Neuron (in vitro differentiated cells): ENCODE measurements around the gene TBC1D22B.

ENCODE experiments used
- H2AFZ ChIP-seq: one replicate; pipeline ENCODE4 v1.6.1; 2013; ENCODE audit warnings: low read depth, mild to moderate bottlenecking, inconsistent platforms, low read length, moderate library complexity
- H3K27me3 ChIP-seq: one replicate; pipeline ENCODE4 v1.6.1; 2013; ENCODE audit warnings: low read length; ENCODE audit not compliant: insufficient read depth
- H3K36me3 ChIP-seq: one replicate; pipeline ENCODE4 v1.6.1; 2013; ENCODE audit warnings: low read length; ENCODE audit not compliant: insufficient read depth
- H3K4me1 ChIP-seq: one replicate; pipeline ENCODE4 v1.6.1; 2013; ENCODE audit warnings: low read length; ENCODE audit not compliant: insufficient read depth
- H3K4me3 ChIP-seq: 2 replicates; pipeline ENCODE4 v1.5.1; 2013; ENCODE audit warnings: mild to moderate bottlenecking, low read length, moderate library complexity
- H3K9me3 ChIP-seq: one replicate; pipeline ENCODE4 v1.6.1; 2013; ENCODE audit warnings: low read length

TBC1D22B gene

GRCh38 chr6:37243131-37243815 is 14.3 kb upstream of the TBC1D22B start:
- Histone ChIP-seq H3K4me1 (peaks cover 7% of the 10 kb centered on the region), H3K27me3 (no peaks in the 10 kb centered on the region), H3K9me3 (no peaks in the 10 kb centered on the region), H3K36me3 (no peaks in the 10 kb centered on the region), H3K4me3 (no peak overlapping the region), H2AFZ (no peak overlapping the region)

- H3K4me3 ChIP-seq = no peak overlapping the region
- H3K36me3 ChIP-seq = no peaks in the 10 kb centered on the region
- H3K4me1 ChIP-seq = peaks cover 7% of the 10 kb centered on the region
Measured at GRCh38 chr6:37243816-37244370, 13.7 kb upstream of the TBC1D22B start.

GRCh38 chr6:37244430-37245310 is 12.9 kb upstream of the TBC1D22B start:
- Histone ChIP-seq H3K36me3 (no peaks in the 10 kb centered on the region), H3K4me1 (peaks cover 7% of the 10 kb centered on the region), H3K27me3 (no peaks in the 10 kb centered on the region), H2AFZ (no peak overlapping the region), H3K9me3 (no peaks in the 10 kb centered on the region), H3K4me3 (no peak overlapping the region)

More at GRCh38 chr6:37243816-37244370, 13.7 kb upstream of the TBC1D22B start:
- Histone ChIP-seq H2AFZ (no peak overlapping the region), H3K27me3 (no peaks in the 10 kb centered on the region), H3K9me3 (no peaks in the 10 kb centered on the region)

GRCh38 chr6:37251211-37251780 is 6.3 kb upstream of the TBC1D22B start:
- Histone ChIP-seq H3K4me1 (no peaks in the 10 kb centered on the region), H3K9me3 (no peaks in the 10 kb centered on the region), H2AFZ (no peak overlapping the region), H3K27me3 (no peaks in the 10 kb centered on the region), H3K36me3 (no peaks in the 10 kb centered on the region), H3K4me3 (no peak overlapping the region)

- H3K4me1 ChIP-seq = peaks cover 11% of the 10 kb centered on the region
- no peak overlapping the region for H2AFZ ChIP-seq
- no peak overlapping the region for H3K4me3 ChIP-seq
- H3K27me3 ChIP-seq = no peaks in the 10 kb centered on the region
- H3K36me3 ChIP-seq = no peaks in the 10 kb centered on the region
- no peaks in the 10 kb centered on the region for H3K9me3 ChIP-seq
Measured at GRCh38 chr6:37253486-37254007, 4.0 kb upstream of the TBC1D22B start.

- Histone ChIP-seq H3K4me3 (no peak overlapping the region), H3K4me1 (peaks cover 14% of the 10 kb centered on the region), H2AFZ (no peak overlapping the region), H3K9me3 (no peaks in the 10 kb centered on the region), H3K36me3 (no peaks in the 10 kb centered on the region), H3K27me3 (no peaks in the 10 kb centered on the region)
Measured at GRCh38 chr6:37254881-37255280, 2.7 kb upstream of the TBC1D22B start.

GRCh38 chr6:37256692-37257319 is 766 bp upstream of the TBC1D22B start:
- no peaks in the 10 kb centered on the region for H3K27me3 ChIP-seq
- peak overlapping the region; percentile 77 for H3K4me3 ChIP-seq
- no peaks in the 10 kb centered on the region for H3K9me3 ChIP-seq
- peaks cover 14% of the 10 kb centered on the region for H3K4me1 ChIP-seq
- peak overlapping the region; percentile 59 for H2AFZ ChIP-seq
- H3K36me3 ChIP-seq = no peaks in the 10 kb centered on the region

- Histone ChIP-seq H3K36me3 (no peaks in the 10 kb centered on the region), H3K9me3 (no peaks in the 10 kb centered on the region), H2AFZ (peak overlapping the region; percentile 59), H3K27me3 (no peaks in the 10 kb centered on the region), H3K4me3 (peak overlapping the region; percentile 77), H3K4me1 (peaks cover 14% of the 10 kb centered on the region)
Measured at GRCh38 chr6:37257320-37257633, 295 bp upstream of the TBC1D22B start.

GRCh38 chr6:37258405-37259105 is 983 bp downstream of the TBC1D22B start:
- no peaks in the 10 kb centered on the region for H3K9me3 ChIP-seq
- H3K4me1 ChIP-seq = peaks cover 14% of the 10 kb centered on the region
- no peaks in the 10 kb centered on the region for H3K27me3 ChIP-seq
- H2AFZ ChIP-seq = peak overlapping the region; percentile 59
- peak overlapping the region; percentile 77 for H3K4me3 ChIP-seq
- no peaks in the 10 kb centered on the region for H3K36me3 ChIP-seq

- H3K36me3 ChIP-seq = no peaks in the 10 kb centered on the region
- H3K4me1 ChIP-seq = peaks cover 14% of the 10 kb centered on the region
- H3K9me3 ChIP-seq = no peaks in the 10 kb centered on the region
- no peak overlapping the region for H2AFZ ChIP-seq
- no peaks in the 10 kb centered on the region for H3K27me3 ChIP-seq
- H3K4me3 ChIP-seq = peak overlapping the region; percentile 77
Measured at GRCh38 chr6:37259191-37259590, 1.6 kb downstream of the TBC1D22B start.

GRCh38 chr6:37260040-37260439 is 2.5 kb downstream of the TBC1D22B start:
- Histone ChIP-seq H3K36me3 (no peaks in the 10 kb centered on the region), H3K4me3 (no peak overlapping the region), H3K9me3 (no peaks in the 10 kb centered on the region), H3K4me1 (peaks cover 14% of the 10 kb centered on the region), H3K27me3 (no peaks in the 10 kb centered on the region), H2AFZ (no peak overlapping the region)

- H3K36me3 ChIP-seq = no peaks in the 10 kb centered on the region
- H3K4me1 ChIP-seq = peaks cover 14% of the 10 kb centered on the region
- no peak overlapping the region for H2AFZ ChIP-seq
- no peaks in the 10 kb centered on the region for H3K9me3 ChIP-seq
- no peak overlapping the region for H3K4me3 ChIP-seq
- H3K27me3 ChIP-seq = no peaks in the 10 kb centered on the region
Measured at GRCh38 chr6:37260444-37260843, 2.9 kb downstream of the TBC1D22B start.
